SK-N-MC (cell line): ENCODE measurements around the gene TTC28.

Experiments used
- DNase-seq: peaks from one replicate; pipeline ENCODE4 v3.0.0-alpha.2; 2011; ENCODE audit warnings: low read depth, low spot score
- H3K27ac ChIP-seq: fragments of 200-600 bp; sonication (generic); 2 replicates; pipeline ENCODE4 v1.5.1; 2016; ENCODE audit warnings: mixed run types
- H3K36me3 ChIP-seq: fragments of 200-600 bp; sonication (generic); 2 replicates; pipeline ENCODE4 v1.6.1; 2017; ENCODE audit warnings: antibody characterized with exemption, low read length, mixed read lengths; ENCODE audit not compliant: insufficient read depth
- H3K4me3 ChIP-seq: fragments of 200-600 bp; sonication (generic); 2 replicates; pipeline ENCODE4 v1.5.1; 2016
- H3K9ac ChIP-seq: fragments of 200-600 bp; sonication (generic); 2 replicates; pipeline ENCODE4 v1.8.0; 2017; ENCODE audit warnings: mixed run types, mixed read lengths; ENCODE audit not compliant: insufficient read length
- H3K9me3 ChIP-seq: fragments of 200-600 bp; sonication (generic); 2 replicates; pipeline ENCODE4 v1.6.1; 2017; ENCODE audit warnings: low read depth, mild to moderate bottlenecking, antibody characterized with exemption, low read length, moderate library complexity, mixed read lengths
- EZH2 ChIP-seq: fragments of 200-600 bp; sonication (generic); IDR thresholded peaks from one replicate; pipeline ENCODE4 v1.6.1; 2017; ENCODE audit warnings: antibody characterized with exemption
- FOXP2 ChIP-seq: optimal IDR thresholded peaks from 2 replicates; pipeline ENCODE3; 2011; ENCODE audit warnings: mild to moderate bottlenecking, moderate library complexity; ENCODE audit not compliant: insufficient read depth; ENCODE audit errors: extremely low read length, control extremely low read depth
- POLR2AphosphoS5 ChIP-seq: IDR thresholded peaks from 2 replicates; pipeline ENCODE4 v1.6.1; 2012; ENCODE audit warnings: mild to moderate bottlenecking, low read depth, low read length, borderline replicate concordance

The TTC28 gene

GRCh38 chr22:28111501-28112189 lies 568.0 kb downstream of the TTC28 start:
- DNase-seq, result no peak
- Histone ChIP-seq H3K9ac (no peak overlapping the region), H3K9me3 (no peaks in the 10 kb centered on the region), H3K27ac (no peak overlapping the region), H3K4me3 (no peak overlapping the region), H3K36me3 (peaks cover 8% of the 10 kb centered on the region; the same call in 1 of the 2 replicates)
- TF ChIP-seq FOXP2, result no peak
- no peak for TF ChIP-seq POLR2AphosphoS5

- Histone ChIP-seq H3K27ac (no peak overlapping the region), H3K4me3 (no peak overlapping the region), H3K36me3 (peaks cover 17% of the 10 kb centered on the region; the same call in 1 of the 2 replicates), H3K9me3 (no peaks in the 10 kb centered on the region), H3K9ac (no peak overlapping the region)
- no peak for TF ChIP-seq POLR2AphosphoS5
- no peak for TF ChIP-seq FOXP2
- TF ChIP-seq EZH2, result no peak
- DNase-seq, result no peak
Measured at GRCh38 chr22:28108851-28109250, 570.8 kb downstream of the TTC28 start.

- TF ChIP-seq FOXP2 (no peak), EZH2 (no peak), POLR2AphosphoS5 (no peak)
- Histone ChIP-seq H3K4me3 (no peak overlapping the region), H3K36me3 (peaks cover 17% of the 10 kb centered on the region; the same call in 1 of the 2 replicates), H3K9me3 (no peaks in the 10 kb centered on the region), H3K9ac (no peak overlapping the region), H3K27ac (no peak overlapping the region)
- no peak for DNase-seq
Measured at GRCh38 chr22:28106617-28107016, 573.0 kb downstream of the TTC28 start.

- no peak overlapping the region for H3K9ac ChIP-seq
- TF ChIP-seq FOXP2, result no peak
- H3K9me3 ChIP-seq, result no peaks in the 10 kb centered on the region
- no peak overlapping the region for H3K27ac ChIP-seq
- H3K4me3 ChIP-seq, result no peak overlapping the region
- DNase-seq, result no peak
- H3K36me3 ChIP-seq, result peaks cover 17% of the 10 kb centered on the region; the same call in 1 of the 2 replicates
Measured at GRCh38 chr22:28105988-28106387, 573.7 kb downstream of the TTC28 start.

- no peak overlapping the region for H3K9ac ChIP-seq
- no peak overlapping the region for H3K4me3 ChIP-seq
- H3K36me3 ChIP-seq, result peaks cover 17% of the 10 kb centered on the region; the same call in 1 of the 2 replicates
- no peak for DNase-seq
- no peaks in the 10 kb centered on the region for H3K9me3 ChIP-seq
- TF ChIP-seq FOXP2, result no peak
- TF ChIP-seq POLR2AphosphoS5, result no peak
- TF ChIP-seq EZH2, result no peak
- H3K27ac ChIP-seq, result no peak overlapping the region
Measured at GRCh38 chr22:28105413-28105812, 574.2 kb downstream of the TTC28 start.

GRCh38 chr22:28103596-28103995 lies 576.0 kb downstream of the TTC28 start:
- Histone ChIP-seq H3K27ac (no peak overlapping the region), H3K4me3 (no peak overlapping the region), H3K9ac (no peak overlapping the region), H3K36me3 (peaks cover 24% of the 10 kb centered on the region; the same call in 1 of the 2 replicates), H3K9me3 (no peaks in the 10 kb centered on the region)
- no peak for DNase-seq
- TF ChIP-seq FOXP2, result no peak
- TF ChIP-seq EZH2, result no peak
- no peak for TF ChIP-seq POLR2AphosphoS5

- H3K9me3 ChIP-seq, result no peaks in the 10 kb centered on the region
- H3K27ac ChIP-seq, result no peak overlapping the region
- no peak overlapping the region for H3K9ac ChIP-seq
- H3K4me3 ChIP-seq, result no peak overlapping the region
- no peak for DNase-seq
- peaks cover 20% of the 10 kb centered on the region; the same call in 1 of the 2 replicates for H3K36me3 ChIP-seq
- no peak for TF ChIP-seq POLR2AphosphoS5
- TF ChIP-seq EZH2, result no peak
- TF ChIP-seq FOXP2, result no peak
Measured at GRCh38 chr22:28102151-28102812, 577.4 kb downstream of the TTC28 start.

GRCh38 chr22:28097627-28098026 lies 582.0 kb downstream of the TTC28 start:
- no peak for DNase-seq
- H3K9me3 ChIP-seq, result no peaks in the 10 kb centered on the region
- H3K4me3 ChIP-seq, result no peak overlapping the region
- no peak overlapping the region for H3K27ac ChIP-seq
- TF ChIP-seq EZH2 (no peak), FOXP2 (no peak), POLR2AphosphoS5 (no peak)
- H3K9ac ChIP-seq, result no peak overlapping the region
- H3K36me3 ChIP-seq, result peaks cover 10% of the 10 kb centered on the region; the same call in 1 of the 2 replicates

GRCh38 chr22:28096161-28096560 lies 583.5 kb downstream of the TTC28 start:
- no peak overlapping the region for H3K27ac ChIP-seq

More at GRCh38 chr22:28096161-28096560, 583.5 kb downstream of the TTC28 start:
- Histone ChIP-seq H3K36me3 (peaks cover 14% of the 10 kb centered on the region; the same call in 1 of the 2 replicates), H3K9me3 (no peaks in the 10 kb centered on the region), H3K4me3 (no peak overlapping the region), H3K9ac (no peak overlapping the region)
- DNase-seq, result no peak
- TF ChIP-seq FOXP2, result no peak
- no peak for TF ChIP-seq POLR2AphosphoS5
- no peak for TF ChIP-seq EZH2
